NCI-H524 (cell line): ENCODE measurements around the gene ZNF319.

ENCODE experiments used
- DNase-seq, 2 experiments: peaks; one replicate each; lab custom pipeline; 2025; lab: John Stamatoyannopoulos, UW

ZNF319 gene

GRCh38 chr16:57977418-57978069 is 22.9 kb downstream of the ZNF319 start:
- no peak for DNase-seq

- no peak for DNase-seq
Observed at GRCh38 chr16:57976331-57976796, 24.1 kb downstream of the ZNF319 start.

DNA sequence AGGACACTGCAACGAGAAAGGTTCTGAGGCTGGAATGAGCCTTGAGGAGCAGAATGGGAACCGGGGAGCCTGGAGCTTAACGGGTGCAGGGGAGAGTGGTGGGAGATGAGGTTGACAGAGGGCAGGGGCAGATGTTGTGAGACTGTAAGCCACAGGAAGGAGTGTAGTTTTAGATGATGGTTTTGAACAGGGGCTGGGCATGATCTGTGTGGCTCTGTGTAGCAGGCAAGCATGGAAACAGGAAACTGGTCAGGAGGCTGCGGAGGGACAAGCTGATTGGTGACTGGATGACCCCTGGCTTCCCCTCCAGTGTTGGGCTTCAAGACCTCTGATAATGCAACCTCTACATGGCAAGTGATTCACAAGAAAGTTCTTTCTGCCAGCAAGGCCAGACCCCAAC is 28.2 kb downstream of the ZNF319 start:
- DNase-seq, result no peak

GRCh38 chr16:57971848-57972247 is 28.6 kb downstream of the ZNF319 start:
- no peak for DNase-seq

DNA sequence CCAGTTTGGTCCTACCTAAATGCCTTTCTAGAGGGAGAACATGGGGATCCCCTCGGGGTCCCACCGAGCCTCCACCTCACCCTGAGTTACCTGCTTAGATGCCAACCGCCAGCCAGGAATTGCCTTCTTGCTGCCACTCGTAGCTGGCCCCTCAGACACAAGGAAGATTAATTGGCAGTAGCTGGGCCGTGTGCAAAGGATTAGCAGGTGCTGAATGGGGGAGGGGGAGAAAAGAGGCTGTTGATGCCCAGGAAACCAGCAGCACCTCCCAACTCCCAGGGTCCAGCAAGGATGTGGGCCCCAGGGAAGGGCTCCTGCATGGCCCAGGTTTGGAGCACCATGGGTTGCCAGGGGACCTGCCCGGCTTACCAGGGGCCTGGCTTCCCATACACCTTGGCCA is 29.5 kb downstream of the ZNF319 start, which contains the start of gene CNGB1:
TSS of gene CNGB1 (minus strand) at position 159 of the 400 bp plus-strand sequence. CDS start 3,842 bp downstream, outside the sequence.
- peak; percentile 52 to 73 for DNase-seq

DNA sequence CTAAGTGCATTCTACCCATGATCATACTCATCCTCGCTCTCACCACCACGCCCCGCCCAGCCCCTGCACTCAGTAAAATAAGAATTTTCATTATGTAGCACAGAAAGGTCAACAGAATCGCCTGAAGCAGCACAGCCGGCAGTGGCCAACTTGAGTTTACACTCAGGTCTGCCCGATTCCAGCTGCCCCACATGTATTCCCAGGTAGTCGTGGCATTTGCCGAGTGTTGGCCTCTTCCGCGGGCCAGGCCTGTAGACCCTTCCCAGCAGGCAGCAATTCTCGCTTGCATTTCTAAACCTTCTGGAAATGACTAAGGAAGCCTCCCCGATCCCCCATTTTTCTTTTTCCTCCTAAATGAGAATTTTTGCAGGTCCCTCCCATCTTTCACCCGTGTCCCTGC is 30.2 kb downstream of the ZNF319 start:
- no peak for DNase-seq

DNA sequence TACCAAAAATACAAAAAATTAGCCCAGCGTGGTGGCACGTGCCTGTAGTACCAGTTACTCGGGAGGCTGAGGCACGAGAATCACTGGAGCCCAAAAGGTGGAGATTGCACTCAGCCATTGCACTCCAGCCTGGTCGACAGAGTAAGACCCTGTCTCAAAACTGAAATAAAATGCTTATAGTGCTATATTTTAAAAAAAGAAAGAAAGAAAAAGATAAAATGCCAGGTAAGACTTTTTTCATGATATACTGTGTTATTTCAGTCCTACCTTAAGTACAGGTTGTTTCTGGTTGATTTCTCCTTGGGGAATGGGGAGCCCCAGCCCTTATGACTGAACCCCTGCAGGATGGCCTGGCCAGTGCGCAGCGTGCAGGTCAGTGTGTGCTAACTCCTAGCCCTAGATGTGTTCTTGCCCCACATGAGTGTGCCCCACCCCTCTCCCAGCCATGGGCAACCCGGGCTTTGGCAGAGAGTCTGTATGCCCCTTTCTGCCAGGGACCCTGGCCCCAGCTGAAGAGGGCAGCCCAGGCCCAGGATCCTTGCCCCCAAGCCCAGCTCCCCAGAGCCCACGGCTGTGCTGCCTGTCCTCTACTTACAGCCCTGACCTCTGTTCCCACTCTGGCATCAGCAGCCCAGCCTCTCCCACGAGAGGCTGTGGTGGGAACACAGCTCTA is 30.9 kb downstream of the ZNF319 start:
- DNase-seq, result no peak

DNA sequence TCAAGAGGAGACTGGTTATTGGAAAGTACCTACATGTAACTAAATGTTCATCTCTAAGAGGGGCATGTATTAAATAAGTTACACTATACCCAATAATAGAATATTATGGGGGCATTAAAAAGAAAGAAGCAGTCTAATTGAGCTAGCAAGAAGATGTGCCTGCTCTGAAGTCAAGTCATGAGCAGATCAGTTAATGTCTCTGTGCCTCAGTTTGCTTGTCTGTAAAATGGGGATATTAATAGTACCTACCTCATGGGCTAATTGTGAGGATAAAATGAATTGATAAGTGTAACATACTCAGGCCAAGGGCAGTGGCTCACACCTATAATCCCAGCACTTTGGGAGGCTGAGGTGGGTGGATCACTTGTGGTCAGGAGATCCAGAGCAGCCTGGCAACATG is 32.6 kb downstream of the ZNF319 start:
- DNase-seq, result no peak

- no peak for DNase-seq
Observed at GRCh38 chr16:57966986-57967385, 33.5 kb downstream of the ZNF319 start.

DNA sequence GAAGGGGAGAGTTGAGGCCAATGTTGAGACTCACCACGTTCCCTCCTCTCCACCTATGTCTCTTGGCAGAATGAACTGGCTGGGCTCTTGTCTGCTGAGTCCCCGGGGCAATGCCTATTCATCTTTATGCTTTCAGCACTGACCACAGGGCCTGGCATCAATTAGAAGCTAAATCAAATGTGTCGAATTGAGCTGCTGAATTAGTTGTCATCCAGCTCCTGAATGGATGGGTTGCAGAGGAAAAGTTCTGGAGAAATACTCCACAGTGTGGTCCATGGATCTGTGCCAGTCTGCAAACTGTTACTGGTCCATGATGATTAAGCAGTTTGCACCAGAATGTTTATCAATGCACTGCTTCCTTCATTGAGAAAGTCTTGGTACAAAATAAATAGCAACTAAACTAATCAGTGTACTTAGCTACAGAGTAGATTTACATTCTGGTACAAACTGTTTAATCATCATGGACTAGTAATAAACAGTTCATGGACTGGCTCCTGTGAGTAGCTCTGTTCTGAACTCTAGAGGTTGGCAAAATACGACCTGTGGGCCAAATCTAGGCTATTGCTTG is 34.2 kb downstream of the ZNF319 start:
- no peak for DNase-seq

DNA sequence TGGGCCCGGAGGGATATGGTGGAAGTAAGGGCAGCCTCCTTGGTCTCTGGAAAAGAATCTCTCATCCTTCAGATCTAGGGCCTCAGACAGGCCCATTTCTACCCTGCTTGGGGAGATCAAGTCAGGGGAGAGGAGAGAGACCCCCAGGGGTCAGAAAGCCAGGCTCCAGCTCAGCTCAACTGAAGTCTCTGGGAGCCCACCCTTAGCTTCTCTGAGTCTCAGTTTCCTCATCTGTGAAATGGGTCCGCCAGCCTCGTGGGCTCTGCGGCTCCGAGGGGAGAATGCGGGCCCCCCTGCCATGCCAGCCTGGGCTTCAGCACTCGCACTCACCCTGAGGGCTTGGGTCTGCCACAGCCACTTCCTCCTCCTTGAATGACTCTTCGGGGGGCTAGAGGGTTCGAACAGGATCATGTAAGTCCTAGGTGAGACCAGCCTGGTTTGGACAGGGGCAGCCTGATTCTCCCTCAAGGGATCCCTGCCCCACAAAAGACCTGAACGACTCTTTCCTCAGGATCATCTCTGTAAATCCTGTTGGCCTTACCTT is 36.2 kb downstream of the ZNF319 start:
- no peak for DNase-seq

DNA sequence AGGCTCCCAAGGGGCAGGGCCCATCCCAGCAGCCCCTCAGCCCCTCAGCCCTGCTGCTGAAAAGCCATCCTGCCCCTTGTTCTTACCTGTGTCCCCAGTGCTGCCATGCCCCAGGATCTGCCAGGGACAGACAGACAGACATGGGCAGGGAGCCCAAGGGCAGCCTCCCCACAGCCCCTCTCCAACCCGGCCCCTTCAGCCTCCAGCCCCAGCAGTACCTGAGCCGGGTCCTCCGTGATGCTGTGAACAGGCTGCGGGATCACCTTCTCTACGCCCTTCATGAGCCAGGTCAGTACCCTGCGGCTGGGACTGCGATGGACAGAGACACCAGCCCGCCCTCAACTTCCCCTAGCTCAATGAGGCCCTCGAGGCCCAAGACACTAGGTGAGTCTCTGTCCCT is 37.7 kb downstream of the ZNF319 start:
- DNase-seq, result no peak

- DNase-seq, result no peak
Observed at GRCh38 chr16:57962046-57962445, 38.4 kb downstream of the ZNF319 start.

GRCh38 chr16:57961538-57961937 is 38.9 kb downstream of the ZNF319 start:
- no peak for DNase-seq

GRCh38 chr16:57960826-57961472 is 39.5 kb downstream of the ZNF319 start:
- DNase-seq, result no peak

DNA sequence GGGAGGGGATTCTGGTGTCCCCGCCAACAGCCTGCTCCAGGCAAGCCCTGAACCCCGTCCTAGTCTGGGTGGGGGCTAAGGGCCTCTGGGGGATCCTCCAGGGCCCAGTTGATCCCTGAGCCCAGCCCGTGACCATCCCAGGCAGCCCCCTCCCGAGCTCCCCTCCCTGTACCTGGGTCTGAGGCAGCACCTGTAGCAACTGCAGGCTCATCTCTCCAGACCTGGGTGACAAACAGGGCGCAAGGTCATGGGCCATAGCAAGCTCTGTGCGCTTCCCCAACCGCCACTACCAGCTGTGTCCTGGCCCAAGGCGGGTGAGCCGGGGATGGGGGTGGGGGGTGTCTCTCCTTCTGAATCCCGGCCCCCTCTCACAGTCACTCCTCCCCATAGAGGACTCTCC is 40.2 kb downstream of the ZNF319 start:
- DNase-seq, result no peak

DNA sequence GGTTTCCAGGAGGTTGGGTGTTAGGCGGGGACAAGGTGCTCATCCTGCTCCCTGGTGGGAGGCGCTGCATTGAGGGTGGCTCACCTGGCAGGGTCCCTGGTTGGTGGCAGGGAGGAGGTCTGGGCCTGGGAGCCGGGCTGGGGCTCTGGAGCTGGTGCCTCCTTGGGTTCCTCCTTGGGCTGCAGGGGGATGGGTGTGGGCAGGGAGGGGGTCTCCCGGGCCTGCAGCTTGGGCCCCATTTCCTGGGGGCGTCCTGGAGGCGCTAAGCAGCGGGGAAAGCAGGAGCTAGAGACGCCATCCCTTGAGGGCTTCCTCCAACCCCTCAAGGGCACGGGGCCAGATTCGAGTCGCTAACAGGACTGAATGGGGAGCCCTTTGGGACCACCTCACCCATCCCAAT is 40.7 kb downstream of the ZNF319 start:
- DNase-seq, result no peak

DNA sequence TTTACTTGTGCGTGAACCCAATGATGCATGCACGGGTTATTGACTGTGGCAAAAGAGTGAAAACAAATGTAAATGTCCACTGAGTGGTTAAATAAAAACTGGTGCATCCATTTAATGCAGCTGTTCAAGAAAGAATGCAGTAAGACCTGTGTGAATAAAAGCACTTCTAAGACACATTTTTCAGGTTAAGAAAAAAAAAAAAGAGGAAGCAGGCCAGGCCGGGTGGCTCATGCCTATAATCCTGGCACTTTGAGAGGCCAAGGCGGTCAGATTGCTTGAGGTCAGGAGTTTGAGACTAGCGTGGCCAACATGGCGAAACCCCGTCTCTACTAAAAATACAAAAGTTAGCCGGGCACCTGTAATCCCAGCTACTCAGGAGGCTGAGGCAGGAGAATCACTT is 41.4 kb downstream of the ZNF319 start:
- DNase-seq, result no peak

- no peak for DNase-seq
Observed at GRCh38 chr16:57958544-57958943, 41.9 kb downstream of the ZNF319 start.

DNA sequence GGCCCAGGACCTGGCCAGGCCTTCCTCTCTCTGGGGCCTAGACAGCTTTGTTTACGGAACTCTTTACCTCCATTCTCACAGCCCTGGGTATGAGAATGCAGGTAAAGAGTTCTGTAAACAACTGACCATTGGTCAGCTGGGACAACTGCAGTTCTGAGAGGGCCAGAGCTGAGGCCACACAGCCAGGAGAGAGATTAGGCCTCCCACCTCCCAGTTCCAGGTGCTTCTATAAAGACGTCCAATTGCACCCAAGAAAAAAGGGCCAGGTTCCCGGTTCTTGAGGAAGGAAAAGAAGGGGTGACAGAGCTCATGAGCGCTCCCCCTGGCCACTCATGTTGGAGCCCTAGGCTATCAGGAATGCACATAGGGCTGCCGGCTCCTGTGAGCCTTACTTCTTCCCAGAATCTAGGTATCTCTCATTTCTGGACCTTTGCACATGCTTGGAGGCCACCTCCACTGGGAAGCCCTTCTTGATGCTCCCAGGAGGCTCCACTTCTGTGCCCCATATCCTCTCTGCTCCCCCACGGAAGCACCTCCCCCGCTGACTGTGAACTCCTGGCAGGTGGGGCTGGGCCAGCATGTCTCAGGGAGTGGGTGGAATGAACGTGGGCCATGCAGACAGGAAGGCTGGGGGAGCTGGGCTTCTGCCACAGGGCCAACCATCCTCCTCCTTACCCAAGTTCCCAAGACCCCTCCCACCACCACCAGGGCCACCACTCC is 42.6 kb downstream of the ZNF319 start:
- DNase-seq, result no peak

GRCh38 chr16:57956924-57957672 is 43.4 kb downstream of the ZNF319 start:
- no peak for DNase-seq
